Measurements from ENCODE around the gene ARID1B. TPM values are rescaled to one million over a fixed set of nuclear protein-coding genes. Genes with fewer than 3 reads are reported as not detected.

ARID1B gene
- total and polyA plus RNA-seq, 2 donors (not counting 1 experiment from before 2014, with no cell fraction given) = 47.2 to 280 TPM

DNA sequence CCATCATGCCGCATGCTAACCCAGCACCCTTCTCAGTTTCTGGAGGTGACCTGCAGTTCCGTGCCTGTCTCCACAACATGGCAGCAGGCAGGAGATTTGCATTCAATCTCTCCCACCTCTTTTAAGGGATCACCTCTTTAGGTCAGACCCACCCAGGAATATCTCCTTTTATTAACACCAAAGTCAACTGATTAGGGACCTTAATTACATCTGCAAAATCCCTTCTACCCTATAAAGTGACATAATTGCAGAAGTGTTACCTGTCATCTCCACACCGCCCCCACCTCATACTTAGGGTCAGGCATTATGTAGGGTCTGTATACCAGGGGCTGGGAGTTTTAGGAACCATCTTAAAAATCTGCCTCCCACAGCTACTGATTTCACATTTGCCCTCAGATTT lies 278.7 kb downstream of the ARID1B start:
- DNase-seq (no peak), ATAC-seq (ENCODE audit: low read depth) (no peak)
- intact Hi-C loops (cut with micrococcal nuclease) = loop anchor here (2.0 kb wide), 1 partner anchor 21 kb away; no protein-coding TSS in a partner anchor
- Histone ChIP-seq H3K4me2 (replicated peaks; ENCODE audit: low read depth, low read length, poor library complexity, severe bottlenecking) (no peak overlapping the region), H3K9me3 (ENCODE audit: control extremely low read depth in 1 of 3, control insufficient read depth in 2 of 3, insufficient read depth in 1 of 3, low read length in 2 of 3) (peaks cover 0 to 10% (median 9%) of the 10 kb centered on the region in 3 donors), H3K9ac (ENCODE audit: low read length) (no peak overlapping the region), H3K4me3 (ENCODE audit: control extremely low read depth in 1 of 5, extremely low read depth in 1 of 5, insufficient read depth in 1 of 5, low read depth in 2 of 5, low read length in 4 of 5) (no peak overlapping the region), H3K36me3 (replicated peaks in 1 of 2; ENCODE audit: control extremely low read depth in 1 of 2, control insufficient read depth in 1 of 2, extremely low read depth in 1 of 2, insufficient read depth in 2 of 2, low read length in 1 of 2) (peaks cover 0 to 9% of the 10 kb centered on the region in 2 experiments), H3K79me2 (ENCODE audit: control insufficient read depth, insufficient read depth, low read length) (peaks cover 58% of the 10 kb centered on the region), H2AFZ (ENCODE audit: insufficient read depth, low read depth, low read length, poor library complexity, severe bottlenecking) (no peak overlapping the region), H3K4me1 (ENCODE audit: control insufficient read depth in 2 of 2, insufficient read depth in 2 of 2, low read length in 2 of 2) (peaks cover 9 to 17% of the 10 kb centered on the region in 2 donors), H4K20me1 (ENCODE audit: control insufficient read depth, insufficient read depth, low read length, poor library complexity, severe bottlenecking) (peaks cover 18% of the 10 kb centered on the region), H3K27me3 (replicated peaks in 1 of 4; ENCODE audit: control extremely low read depth in 1 of 4, control insufficient read depth in 3 of 4, insufficient read depth in 4 of 4, low read length in 3 of 4) (no peaks in the 10 kb centered on the region), H3K27ac (ENCODE audit: low read length in 2 of 2) (peak overlapping the region in 1 of 2 donors; percentile 81)
- POLR2A ChIA-PET = no interaction called here
- CTCF ChIA-PET = interaction anchor here (4.5 kb wide), 1 partner anchor 12 kb away, joined by 12 read pairs; no protein-coding TSS in a partner anchor
- TF ChIP-seq, protein P1, sequence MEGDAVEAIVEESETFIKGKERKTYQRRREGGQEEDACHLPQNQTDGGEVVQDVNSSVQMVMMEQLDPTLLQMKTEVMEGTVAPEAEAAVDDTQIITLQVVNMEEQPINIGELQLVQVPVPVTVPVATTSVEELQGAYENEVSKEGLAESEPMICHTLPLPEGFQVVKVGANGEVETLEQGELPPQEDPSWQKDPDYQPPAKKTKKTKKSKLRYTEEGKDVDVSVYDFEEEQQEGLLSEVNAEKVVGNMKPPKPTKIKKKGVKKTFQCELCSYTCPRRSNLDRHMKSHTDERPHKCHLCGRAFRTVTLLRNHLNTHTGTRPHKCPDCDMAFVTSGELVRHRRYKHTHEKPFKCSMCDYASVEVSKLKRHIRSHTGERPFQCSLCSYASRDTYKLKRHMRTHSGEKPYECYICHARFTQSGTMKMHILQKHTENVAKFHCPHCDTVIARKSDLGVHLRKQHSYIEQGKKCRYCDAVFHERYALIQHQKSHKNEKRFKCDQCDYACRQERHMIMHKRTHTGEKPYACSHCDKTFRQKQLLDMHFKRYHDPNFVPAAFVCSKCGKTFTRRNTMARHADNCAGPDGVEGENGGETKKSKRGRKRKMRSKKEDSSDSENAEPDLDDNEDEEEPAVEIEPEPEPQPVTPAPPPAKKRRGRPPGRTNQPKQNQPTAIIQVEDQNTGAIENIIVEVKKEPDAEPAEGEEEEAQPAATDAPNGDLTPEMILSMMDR (IDR thresholded peaks at IDR 0.05) = no peak
- no peak for TF ChIP-seq EZH2 (IDR thresholded peaks at IDR 0.05; ENCODE audit: borderline replicate concordance, insufficient read depth, low read depth, low read length, poor library complexity, severe bottlenecking)
- Mint-ChIP-seq H3K4me1 (peaks cover 50% of the 10 kb centered on the region), H3K27ac (peak overlapping the region; percentile 63), H3K9me3 (ENCODE audit: insufficient read depth) (peaks cover 2% of the 10 kb centered on the region), H3K4me3 (no peak overlapping the region), H3K27me3 (no peaks in the 10 kb centered on the region)
- WGBS (ENCODE audit: insufficient coverage) = 100% methylated on average over 2 of the region's 3 CpGs

DNA sequence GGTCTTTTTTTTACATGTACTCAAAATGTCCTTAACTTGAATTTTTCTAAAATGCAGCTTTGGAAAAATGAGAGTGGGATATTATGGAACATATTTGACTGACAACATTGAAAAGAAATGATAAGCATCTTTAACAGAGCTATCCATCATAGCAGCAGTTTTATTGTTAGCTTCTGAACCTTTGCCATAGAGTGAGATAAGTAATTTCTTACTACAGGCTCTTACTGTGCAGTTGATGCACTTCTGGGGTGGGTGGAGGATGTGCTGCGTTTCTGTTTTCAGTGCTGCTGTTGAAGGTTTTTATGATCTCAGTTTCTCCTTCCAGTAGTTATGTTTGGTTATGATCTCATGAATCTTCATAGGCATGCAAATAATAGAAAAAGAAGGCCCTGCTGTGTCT lies 279.1 kb downstream of the ARID1B start:
- no peak for DNase-seq
- intact Hi-C loops (cut with micrococcal nuclease) = no loop called here
- POLR2A ChIA-PET = no interaction called here

More for the DNA sequence above, 279.1 kb downstream of the ARID1B start:
- peaks cover 47% of the 10 kb centered on the region for H3K4me1 Mint-ChIP-seq
- Histone ChIP-seq H3K79me2 (ENCODE audit: control insufficient read depth, insufficient read depth, low read length) (peaks cover 60% of the 10 kb centered on the region), H4K20me1 (ENCODE audit: control insufficient read depth, insufficient read depth, low read length, poor library complexity, severe bottlenecking) (peaks cover 19% of the 10 kb centered on the region), H3K9me3 (ENCODE audit: control extremely low read depth in 1 of 3, control insufficient read depth in 2 of 3, insufficient read depth in 1 of 3, low read length in 2 of 3) (peaks cover 0 to 10% (median 9%) of the 10 kb centered on the region in 3 donors), H3K27ac (ENCODE audit: low read length in 2 of 2) (peak overlapping the region in 1 of 2 donors; percentile 81), H3K4me1 (ENCODE audit: control insufficient read depth in 2 of 2, insufficient read depth in 2 of 2, low read length in 2 of 2) (peaks cover 9 to 17% of the 10 kb centered on the region in 2 donors), H3K36me3 (replicated peaks in 1 of 2; ENCODE audit: control extremely low read depth in 1 of 2, control insufficient read depth in 1 of 2, extremely low read depth in 1 of 2, insufficient read depth in 2 of 2, low read length in 1 of 2) (peaks cover 0 to 9% of the 10 kb centered on the region in 2 experiments), H3K4me3 (ENCODE audit: control extremely low read depth in 1 of 5, extremely low read depth in 1 of 5, insufficient read depth in 1 of 5, low read depth in 2 of 5, low read length in 4 of 5) (no peak overlapping the region), H2AFZ (ENCODE audit: insufficient read depth, low read depth, low read length, poor library complexity, severe bottlenecking) (no peak overlapping the region), H3K27me3 (replicated peaks in 1 of 4; ENCODE audit: control extremely low read depth in 1 of 4, control insufficient read depth in 3 of 4, insufficient read depth in 4 of 4, low read length in 3 of 4) (no peaks in the 10 kb centered on the region), H3K4me2 (replicated peaks; ENCODE audit: low read depth, low read length, poor library complexity, severe bottlenecking) (no peak overlapping the region), H3K9ac (ENCODE audit: low read length) (no peak overlapping the region)
- no peak for TF ChIP-seq EZH2 (IDR thresholded peaks at IDR 0.05; ENCODE audit: borderline replicate concordance, insufficient read depth, low read depth, low read length, poor library complexity, severe bottlenecking)
- TF ChIP-seq, protein P1 (IDR thresholded peaks at IDR 0.05) = no peak
- H3K27me3 Mint-ChIP-seq = no peaks in the 10 kb centered on the region
- no peak overlapping the region for H3K4me3 Mint-ChIP-seq
- ATAC-seq (ENCODE audit: low read depth) = no peak
- WGBS (ENCODE audit: insufficient coverage) = 83% methylated on average over 1 of the region's 1 CpG
- H3K9me3 Mint-ChIP-seq (ENCODE audit: insufficient read depth) = peaks cover 2% of the 10 kb centered on the region
- H3K27ac Mint-ChIP-seq = peak overlapping the region; percentile 46
- CTCF ChIA-PET = interaction anchor here (4.5 kb wide), 1 partner anchor 12 kb away, joined by 12 read pairs; no protein-coding TSS in a partner anchor
